Left cardiac atrium (tissue), 4 donors: ENCODE data around the gene LMAN2. TPM values are rescaled to one million over a fixed set of nuclear protein-coding genes. Genes with fewer than 3 reads are reported as not detected.
"Not testable (repeated sequence)": the region's sequence is repeated elsewhere in the genome, so short reads cannot be mapped to it uniquely, and the experiment has no call there.

ENCODE experiments used
- ATAC-seq, 2 donors: fragments of 200-7000 bp; cut with Tn5 transposase; one replicate each; pipeline ENCODE4 v1.9.1; 2020; ENCODE audit warnings: mild to moderate bottlenecking in 2 of 2, moderate library complexity in 2 of 2
- DNase-seq: peaks from one replicate; pipeline ENCODE4 v3.0.0-alpha.2; 2020
- intact Hi-C, 2 donors: fragments of 100-400 bp; cut with DNase I; formaldehyde crosslinking; loops; one replicate each; pipeline versions ENCODE4 v1.14.1 to v1.15.1; 2022 to 2023
- total RNA-seq, 2 donors: library from RNA; stranded (reverse); fragmentation: NEBNext Ultra II Directional; extraction: Animal tissue kit (Norgen Biotek cat#: 25700); gene quantifications; one replicate each; pipeline ENCODE4 v1.2.1, GENCODE V29; 2021
- donor health status: DM: no; HTN: yes; CAD: no.
- donor health status: DM: no; HTN: yes; CAD: no; lungs with severe emphysema.
- donor health status: DM: yes; HTN: yes; CAD: no.
- donor health status: Dilated cardiomyopathy.

LMAN2 gene
- total RNA-seq, 2 donors from 2014 or later, result 76.4 to 77.7 TPM

GRCh38 chr5:177314376-177315342 lies 36.8 kb downstream of the LMAN2 start:
- ATAC-seq (no peak), DNase-seq (no peak)
- intact Hi-C loops, result loop anchor here (5.0 to 10.0 kb wide), 2 partner anchors 50 to 68 kb away; partner anchors contain the start of gene SLC34A1 (in 1 of the 2)

GRCh38 chr5:177313561-177314259 lies 37.8 kb downstream of the LMAN2 start:
- intact Hi-C loops, result loop anchor here in 1 of 2 donors (10.0 kb wide), 1 partner anchor 51 kb away; no protein-coding TSS in a partner anchor
- ATAC-seq, result no peak
- no peak for DNase-seq

GRCh38 chr5:177312649-177313181 lies 38.8 kb downstream of the LMAN2 start:
- ATAC-seq, result no peak

DNA sequence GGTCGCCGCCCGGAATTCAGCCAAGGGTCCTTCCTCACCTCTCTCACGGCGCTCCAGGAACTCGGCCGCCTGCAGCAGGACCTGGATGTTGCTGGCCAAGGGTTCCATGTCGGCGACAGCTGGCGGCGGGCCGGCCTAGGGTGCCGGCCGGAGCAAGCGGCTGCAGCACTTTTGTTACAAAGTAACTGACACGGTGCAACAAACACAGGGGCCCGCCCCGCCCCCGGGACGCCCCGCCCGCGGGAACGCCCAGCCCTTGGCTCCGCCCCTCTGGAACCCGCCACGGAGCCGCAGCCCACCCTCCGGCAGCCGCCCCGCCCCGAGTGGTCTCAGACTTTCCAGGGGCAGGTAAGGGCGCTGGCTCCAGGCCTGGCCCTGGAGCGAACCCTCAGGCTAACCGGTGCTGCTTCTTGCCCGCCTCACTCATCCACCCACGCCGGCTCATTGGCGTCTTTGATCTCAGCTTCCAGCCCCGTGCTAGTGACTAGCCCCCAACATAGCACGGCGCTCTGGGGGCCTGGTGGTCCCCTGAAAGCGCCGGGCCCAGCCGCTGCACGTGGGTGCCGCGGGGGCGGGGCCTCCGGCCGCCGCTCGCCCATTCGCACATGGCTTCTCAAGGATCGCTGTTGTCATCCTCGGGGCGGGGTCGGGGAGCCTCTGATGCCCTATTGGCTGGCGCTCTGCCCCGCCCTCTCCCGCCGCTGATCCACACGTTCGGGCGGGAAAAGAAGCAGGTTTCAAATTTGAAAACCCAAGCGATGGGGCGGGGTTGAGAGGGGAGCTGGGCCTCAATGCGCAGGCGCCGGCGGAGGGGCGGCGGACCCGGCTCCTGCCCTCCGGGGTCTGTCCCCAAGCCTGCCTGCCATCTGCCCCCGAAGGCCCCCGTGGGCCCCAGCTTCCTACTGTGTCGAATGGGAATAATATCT lies 39.5 kb downstream of the LMAN2 start, which contains the start of gene MXD3:
Gene MXD3, minus strand, starts transcription at position 176 of the 926 bp plus-strand sequence. Its CDS starts 68 bp downstream, at position 108.
- DNase-seq (peak; percentile 99), ATAC-seq (peak; percentile 92 to 97)
- intact Hi-C loops, result loop anchor here in 1 of 2 donors (10.0 kb wide), 1 partner anchor 53 kb away; no protein-coding TSS in a partner anchor

More at GRCh38 chr5:177312649-177313181, 38.8 kb downstream of the LMAN2 start:
- DNase-seq, result no peak
- intact Hi-C loops, result loop anchor here in 1 of 2 donors (10.0 kb wide), 1 partner anchor 52 kb away; no protein-coding TSS in a partner anchor

DNA sequence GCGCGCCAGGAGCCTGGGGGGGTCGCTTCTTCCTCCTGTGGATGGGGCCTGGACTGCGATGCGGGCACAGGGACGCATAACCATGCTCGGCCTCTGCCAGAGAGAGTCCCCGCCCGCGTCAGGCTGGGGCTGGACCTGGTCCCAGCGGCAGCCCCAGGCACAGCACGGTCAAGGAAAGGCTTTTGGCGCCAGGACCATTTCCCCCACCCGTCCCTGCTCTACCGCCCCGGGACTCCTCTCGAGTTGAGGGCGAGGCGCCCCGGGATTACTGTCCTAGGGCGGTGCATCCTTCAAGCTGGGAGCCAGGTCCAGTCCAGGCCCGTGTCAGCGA lies 40.1 kb downstream of the LMAN2 start:
- ATAC-seq (peak; percentile 8 to 13), DNase-seq (no peak)
- intact Hi-C loops, result loop anchor here in 1 of 2 donors (10.0 kb wide), 1 partner anchor 53 kb away; no protein-coding TSS in a partner anchor

DNA sequence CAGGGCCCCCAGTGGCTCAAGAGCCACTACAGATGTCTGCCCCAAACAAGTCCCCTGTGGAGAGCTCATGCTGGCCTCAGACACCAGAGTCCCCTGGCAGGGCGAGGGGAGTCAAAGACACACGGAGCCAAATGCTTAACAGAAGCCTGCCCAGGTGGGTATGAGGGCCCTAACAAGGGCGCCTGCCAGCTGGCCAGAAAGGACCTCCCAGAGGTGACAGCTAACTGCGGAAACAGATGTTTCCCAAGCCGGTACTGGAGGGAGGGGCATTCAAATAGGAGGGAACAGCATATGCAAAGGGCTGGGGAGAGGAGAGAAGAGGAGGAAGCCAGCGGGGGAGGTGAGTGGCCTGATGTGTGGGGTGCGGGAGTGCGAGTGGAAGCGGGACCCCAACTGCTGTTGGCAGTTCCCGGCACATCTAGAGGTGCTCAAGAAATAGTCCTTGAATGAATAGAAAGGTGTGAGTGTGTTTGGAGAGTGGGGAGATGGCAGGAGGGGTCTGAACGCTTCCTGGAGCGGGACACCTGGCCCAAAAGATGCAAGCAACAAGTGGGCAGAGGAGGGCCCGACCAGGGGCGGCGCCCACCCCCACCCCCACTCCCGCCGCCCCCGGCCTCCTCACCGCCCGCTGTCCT lies 40.6 kb downstream of the LMAN2 start:
- ATAC-seq (no peak), DNase-seq (no peak)
- intact Hi-C loops, result loop anchor here in 1 of 2 donors (10.0 kb wide), 1 partner anchor 54 kb away; no protein-coding TSS in a partner anchor

GRCh38 chr5:177310332-177310731 lies 41.1 kb downstream of the LMAN2 start:
- intact Hi-C loops, result loop anchor here in 1 of 2 donors (10.0 kb wide), 1 partner anchor 54 kb away; no protein-coding TSS in a partner anchor
- no peak for DNase-seq

GRCh38 chr5:177309351-177310191 lies 41.9 kb downstream of the LMAN2 start:
- DNase-seq, result peak; percentile 67
- peak in 1 of 2 donors; percentile 10 for ATAC-seq
- intact Hi-C loops, result loop anchor here (10.0 kb wide), 2 partner anchors 55 to 195 kb away; no protein-coding TSS in a partner anchor

More at GRCh38 chr5:177310332-177310731, 41.1 kb downstream of the LMAN2 start:
- no peak for ATAC-seq

- DNase-seq (no peak), ATAC-seq (no peak)
- intact Hi-C loops, result loop anchor here in 1 of 2 donors (10.0 kb wide), 1 partner anchor 194 kb away; no protein-coding TSS in a partner anchor
Observed at GRCh38 chr5:177308740-177309139, 42.7 kb downstream of the LMAN2 start.

- intact Hi-C loops, result loop anchor here in 1 of 2 donors (10.0 kb wide), 1 partner anchor 193 kb away; no protein-coding TSS in a partner anchor
- DNase-seq (no peak), ATAC-seq (no peak)
Observed at GRCh38 chr5:177307544-177308363, 43.7 kb downstream of the LMAN2 start.

DNA sequence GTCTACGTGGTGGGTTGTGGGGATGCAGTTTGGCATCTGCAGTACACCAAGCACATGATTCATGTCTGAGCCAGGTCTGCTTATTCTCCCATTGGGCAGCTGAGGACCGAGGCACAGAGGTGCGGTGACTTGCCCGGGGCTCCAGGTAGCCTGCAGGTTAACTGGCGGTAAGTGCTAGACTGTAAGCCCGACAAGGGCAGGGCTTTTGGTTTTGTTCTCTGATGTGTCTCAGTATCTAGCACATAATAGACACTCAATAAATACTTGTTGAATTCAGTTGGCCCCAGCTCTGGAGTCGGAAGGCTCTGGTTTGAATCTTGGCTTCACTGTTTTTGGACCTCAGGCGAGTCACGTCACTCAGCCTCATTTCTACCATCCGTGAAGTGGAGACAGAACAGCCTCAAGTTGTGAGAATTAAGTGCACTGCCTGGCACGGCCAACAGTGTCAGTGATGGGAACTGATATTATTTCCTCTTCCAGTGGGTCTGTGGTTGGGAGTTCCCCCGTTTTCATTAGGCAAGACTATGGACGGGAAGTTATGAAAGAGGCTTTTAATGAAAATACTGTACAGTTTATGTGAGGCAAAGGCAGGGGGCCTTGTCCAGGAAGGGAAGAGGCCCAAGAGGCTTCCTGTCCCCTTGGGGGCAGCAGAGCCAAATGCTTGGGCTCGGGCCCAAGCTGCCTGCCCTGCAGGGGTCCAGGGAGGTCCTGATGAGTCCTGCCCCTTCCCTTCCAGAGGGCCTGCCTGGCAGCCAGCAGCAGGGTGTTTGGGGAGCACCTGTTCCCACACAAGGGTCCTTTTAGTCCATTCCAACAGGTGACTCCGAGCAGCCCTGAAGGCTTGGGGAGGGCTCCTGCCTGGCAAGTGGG lies 44.6 kb downstream of the LMAN2 start:
- ATAC-seq (no peak), DNase-seq (no peak)
- intact Hi-C loops, result loop anchor here in 1 of 2 donors (10.0 kb wide), 1 partner anchor 192 kb away; no protein-coding TSS in a partner anchor

DNA sequence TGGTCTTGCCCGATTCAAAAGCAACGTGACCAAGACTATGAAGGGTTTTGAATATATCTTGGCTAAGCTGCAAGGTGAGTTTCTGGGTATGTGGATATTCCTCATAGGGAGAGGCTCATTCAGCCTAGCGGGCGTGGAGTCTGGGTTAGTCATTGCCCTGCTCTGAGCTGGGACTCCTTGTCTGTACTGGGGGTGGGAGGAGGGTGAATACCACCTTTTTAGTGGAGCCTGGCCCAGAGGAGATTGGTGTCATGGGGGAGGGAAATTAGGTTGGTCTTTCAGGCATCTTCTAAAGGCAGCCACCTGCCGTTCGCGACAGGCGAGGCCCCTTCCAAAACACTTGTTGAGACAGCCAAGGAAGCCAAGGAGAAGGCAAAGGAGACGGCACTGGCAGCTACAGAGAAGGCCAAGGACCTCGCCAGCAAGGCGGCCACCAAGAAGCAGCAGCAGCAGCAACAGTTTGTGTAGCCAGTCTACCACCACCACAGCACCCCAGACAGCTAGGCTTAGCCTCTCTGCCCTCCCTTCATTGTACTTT lies 45.3 kb downstream of the LMAN2 start:
- ATAC-seq, DNase-seq: not testable (repeated sequence)
- intact Hi-C loops, result loop anchor here in 1 of 2 donors (10.0 kb wide), 1 partner anchor 191 kb away; no protein-coding TSS in a partner anchor

DNA sequence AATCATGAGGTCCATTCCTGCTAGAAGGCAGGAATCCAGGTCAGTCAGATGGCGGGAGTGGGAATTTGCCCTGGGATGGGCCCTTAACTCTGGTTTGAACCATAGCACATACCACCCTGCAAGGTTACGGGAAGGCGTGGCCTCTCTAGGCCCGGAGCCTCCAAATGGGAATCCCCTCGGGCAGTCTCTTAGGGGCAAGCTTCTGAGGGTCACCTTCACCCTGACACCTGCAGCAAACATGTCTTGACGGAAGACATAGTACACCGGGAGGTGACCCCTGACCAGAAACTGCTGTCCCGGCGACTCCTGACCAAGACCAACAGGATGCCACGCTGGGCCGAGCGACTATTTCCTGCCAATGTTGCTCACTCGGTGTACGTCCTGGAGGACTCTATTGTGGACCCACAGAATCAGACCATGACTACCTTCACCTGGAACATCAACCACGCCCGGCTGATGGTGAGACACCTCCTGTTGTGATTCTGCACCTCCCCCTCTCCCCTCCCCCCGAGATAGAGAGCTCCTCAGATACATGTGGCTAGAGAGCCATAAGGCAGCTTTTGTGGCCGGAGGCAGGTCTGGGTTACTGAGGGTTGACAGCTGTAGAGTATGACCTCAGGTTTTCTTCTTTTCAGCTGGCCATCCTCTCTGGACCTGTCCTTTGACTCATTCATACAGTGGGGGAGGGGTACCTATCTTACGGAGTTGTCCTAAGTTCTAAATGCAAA lies 46.9 kb downstream of the LMAN2 start:
- DNase-seq (no peak), ATAC-seq (no peak)
- intact Hi-C loops, result loop anchor here in 1 of 2 donors (10.0 kb wide), 1 partner anchor 190 kb away; no protein-coding TSS in a partner anchor
